Measurements from ENCODE around the gene MEX3A.
"Not testable (repeated sequence)": the region's sequence is repeated elsewhere in the genome, so short reads cannot be mapped to it uniquely, and the experiment has no call there.

The MEX3A gene

DNA sequence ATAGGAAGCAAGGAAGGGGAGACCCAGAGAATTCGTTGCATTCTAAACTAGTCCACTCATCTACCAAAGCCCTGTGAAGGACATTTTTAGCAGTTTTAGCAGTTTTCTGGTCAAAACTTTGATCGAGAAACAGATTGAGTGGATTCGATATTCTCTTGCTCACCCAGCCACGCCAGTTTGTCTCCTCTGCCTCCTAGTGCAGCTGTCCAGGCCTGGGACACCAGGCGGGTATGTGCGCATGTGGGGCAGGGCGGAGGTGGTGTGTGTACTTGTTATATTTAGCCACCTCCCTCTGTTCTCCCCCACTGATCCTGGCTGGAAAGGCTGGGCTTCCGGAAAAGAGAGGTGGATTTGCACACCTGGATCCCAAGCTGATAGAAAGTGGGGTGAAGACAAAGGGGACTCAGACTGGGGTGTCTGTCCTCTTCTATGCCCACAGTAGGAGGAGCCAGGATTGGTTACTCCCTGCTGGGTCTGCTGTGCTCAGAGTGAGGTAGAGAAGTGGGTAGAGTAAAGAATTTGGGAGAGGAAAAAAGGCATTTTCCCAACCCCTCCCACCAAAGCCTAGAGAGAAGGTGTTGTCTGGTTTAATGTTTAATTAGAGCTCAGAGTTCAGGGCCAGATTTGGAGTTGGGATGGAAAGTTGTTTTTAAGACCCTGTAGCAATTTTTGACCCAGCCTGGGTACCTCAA is 36.1 kb upstream of the MEX3A start:
- DNase-seq = no peak

DNA sequence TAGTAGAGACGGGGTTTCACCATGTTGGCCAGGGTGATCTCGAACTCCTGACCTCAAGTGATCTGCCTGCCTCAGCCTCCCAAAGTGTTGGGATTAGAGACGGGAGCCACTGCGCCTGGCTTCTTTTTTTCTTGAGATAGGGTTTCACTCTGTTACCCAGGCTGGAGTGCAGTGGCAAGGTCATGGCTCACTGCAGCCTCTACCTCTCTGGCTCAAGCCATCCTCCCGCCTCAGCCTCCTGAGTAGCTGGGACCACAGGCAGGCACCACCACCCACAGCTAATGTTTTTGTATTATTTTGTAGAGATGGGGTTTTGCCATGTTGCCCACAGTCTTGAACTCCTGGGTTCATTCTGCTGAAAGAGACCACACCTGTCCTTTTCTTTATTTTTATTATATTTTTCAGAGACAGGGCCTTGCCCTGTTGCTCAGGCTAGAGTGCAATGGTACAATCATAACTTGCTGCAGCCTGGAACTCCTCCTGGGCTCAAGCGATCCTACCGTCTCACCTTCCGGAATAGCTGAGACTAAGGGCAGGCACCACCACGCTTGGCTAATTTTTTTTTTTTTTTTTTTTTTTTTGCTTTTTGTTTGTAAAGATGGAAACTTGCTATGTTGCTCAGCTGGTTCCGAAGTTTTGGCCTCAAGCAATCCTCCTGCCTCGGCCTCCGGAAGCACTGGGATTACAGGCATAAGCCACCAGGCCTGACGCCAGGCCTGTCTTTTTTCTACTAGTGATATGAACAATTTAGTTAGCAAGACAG is 35.3 kb upstream of the MEX3A start:
- no peak for DNase-seq

DNA sequence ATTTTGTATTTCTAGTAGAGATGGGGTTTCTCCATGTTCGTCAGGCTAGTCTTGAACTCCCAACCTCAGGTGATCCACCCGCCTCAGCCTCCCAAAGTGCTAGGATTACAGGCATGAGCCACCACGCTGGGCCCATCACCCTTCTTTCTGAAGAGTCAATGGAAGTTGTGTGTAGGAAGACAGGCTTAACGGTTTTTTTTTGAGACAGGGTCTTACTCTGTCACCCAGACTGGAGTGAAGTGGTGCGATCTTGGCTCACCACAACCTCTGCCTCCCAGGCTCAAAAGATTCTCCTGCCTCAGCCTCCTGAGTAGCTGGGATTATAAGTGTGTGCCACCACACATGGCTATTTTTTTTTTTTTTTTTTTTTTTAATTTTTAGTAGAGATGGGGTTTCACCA is 34.5 kb upstream of the MEX3A start:
- DNase-seq = not testable (repeated sequence)

DNA sequence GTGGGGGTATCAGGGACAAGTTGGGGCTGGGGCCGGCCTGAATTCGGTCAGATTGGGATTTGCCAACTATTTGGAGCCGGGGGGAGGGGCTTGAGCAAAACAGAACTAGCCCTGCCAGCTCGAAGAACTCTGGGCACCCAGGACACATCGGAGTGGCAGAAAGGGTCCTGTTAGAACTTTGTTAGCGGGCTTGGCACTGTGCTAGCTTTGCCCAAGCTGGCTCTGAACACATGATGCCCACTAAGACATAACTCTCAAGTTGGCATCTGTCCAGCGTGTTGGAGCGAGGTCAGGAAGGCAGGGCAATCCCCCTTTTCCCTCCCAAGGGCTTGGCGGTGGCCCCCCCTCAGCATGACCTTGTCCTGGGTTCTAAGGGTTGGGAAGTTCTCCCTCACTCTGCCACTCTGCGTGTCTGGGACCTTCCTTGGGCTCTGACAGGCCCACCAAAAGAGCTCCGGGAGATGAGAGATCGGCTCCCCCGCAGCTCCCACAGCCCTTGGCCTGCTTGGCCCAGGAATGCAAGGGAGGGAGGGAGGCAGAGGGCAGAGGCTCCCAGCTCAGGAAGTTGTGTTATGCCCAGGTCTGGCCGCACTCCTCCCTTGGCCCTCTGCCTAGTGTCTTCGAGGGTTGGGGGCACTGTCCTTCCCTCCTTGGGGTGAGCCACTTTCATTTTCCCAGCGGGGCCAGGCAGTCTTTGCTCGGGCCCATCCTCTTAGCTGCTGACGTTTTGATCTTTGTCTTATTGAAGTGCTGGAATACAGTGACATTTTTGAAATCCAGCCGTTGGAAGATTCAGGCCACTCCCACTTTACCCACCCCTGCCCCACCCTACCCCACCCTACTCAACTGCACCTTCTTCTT is 33.5 kb upstream of the MEX3A start:
- no peak for DNase-seq

- no peak for DNase-seq
Measured at GRCh38 chr1:156114919-156115513, 32.8 kb upstream of the MEX3A start.

DNA sequence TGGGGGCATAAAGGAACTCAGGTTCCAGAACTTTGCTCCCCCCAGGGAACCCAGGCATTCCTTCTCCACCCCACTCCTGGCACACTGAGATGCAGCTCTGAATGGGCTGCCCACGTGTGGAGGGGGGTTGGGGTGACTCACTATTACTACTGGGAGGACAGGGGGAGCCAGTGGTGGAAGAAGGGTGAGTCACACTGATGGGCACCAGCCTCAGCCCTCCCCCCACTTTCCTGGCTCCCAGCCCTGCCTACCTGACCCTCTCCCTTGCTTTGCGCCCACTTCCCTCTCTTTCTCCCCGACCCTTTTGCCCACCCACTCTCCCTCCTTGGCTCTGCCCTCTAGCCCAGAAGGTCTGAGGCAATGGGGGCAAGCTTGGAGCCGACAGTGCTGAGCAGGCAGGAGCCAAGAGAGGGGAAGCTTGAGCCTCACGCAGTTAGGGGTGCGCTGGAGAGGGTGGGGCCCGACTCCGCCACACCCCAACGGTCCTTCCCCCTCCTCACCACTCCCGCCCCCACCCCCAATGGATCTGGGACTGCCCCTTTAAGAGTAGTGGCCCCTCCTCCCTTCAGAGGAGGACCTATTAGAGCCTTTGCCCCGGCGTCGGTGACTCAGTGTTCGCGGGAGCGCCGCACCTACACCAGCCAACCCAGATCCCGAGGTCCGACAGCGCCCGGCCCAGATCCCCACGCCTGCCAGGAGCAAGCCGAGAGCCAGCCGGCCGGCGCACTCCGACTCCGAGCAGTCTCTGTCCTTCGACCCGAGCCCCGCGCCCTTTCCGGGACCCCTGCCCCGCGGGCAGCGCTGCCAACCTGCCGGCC is 32.0 kb upstream of the MEX3A start, which contains the start of gene LMNA:
TSS of gene LMNA (plus strand) at position 611 of the 818 bp plus-strand sequence. CDS start 208 bp downstream, outside the sequence.
- peak in 2 of 4 experiments; percentile 22 to 31 for DNase-seq

DNA sequence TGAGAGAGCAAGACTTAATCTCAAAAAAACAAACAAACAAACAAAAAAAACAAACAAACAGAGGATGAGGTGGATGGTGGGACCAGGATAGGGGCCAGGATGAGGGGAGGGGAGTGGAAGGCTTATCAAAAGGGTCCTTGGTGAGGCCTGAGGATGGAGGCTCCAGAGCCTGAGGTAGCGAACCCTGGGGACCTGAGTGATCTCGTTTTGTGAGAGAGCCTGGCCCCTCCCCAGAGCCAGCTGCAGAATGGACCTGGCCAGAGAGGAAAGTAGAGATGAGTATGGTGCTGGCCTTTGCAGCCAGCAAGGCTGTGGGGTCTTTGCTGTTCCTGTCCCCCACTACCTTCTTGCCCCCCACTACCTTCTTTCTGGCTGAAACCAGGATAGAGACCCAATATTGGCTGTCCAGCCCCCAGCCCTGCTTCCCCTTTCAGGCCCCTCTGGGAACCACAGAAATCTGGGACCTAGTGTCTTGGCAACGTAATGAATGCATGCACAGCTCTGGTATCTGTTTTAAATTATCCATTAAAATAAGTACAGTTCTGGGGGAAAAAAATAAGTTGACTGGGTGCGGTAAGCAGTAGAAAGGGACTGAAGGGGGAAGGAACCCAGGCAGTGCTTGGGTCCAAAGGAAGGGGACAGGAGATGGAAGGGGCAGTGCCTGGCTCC is 31.2 kb upstream of the MEX3A start:
- DNase-seq = no peak

DNA sequence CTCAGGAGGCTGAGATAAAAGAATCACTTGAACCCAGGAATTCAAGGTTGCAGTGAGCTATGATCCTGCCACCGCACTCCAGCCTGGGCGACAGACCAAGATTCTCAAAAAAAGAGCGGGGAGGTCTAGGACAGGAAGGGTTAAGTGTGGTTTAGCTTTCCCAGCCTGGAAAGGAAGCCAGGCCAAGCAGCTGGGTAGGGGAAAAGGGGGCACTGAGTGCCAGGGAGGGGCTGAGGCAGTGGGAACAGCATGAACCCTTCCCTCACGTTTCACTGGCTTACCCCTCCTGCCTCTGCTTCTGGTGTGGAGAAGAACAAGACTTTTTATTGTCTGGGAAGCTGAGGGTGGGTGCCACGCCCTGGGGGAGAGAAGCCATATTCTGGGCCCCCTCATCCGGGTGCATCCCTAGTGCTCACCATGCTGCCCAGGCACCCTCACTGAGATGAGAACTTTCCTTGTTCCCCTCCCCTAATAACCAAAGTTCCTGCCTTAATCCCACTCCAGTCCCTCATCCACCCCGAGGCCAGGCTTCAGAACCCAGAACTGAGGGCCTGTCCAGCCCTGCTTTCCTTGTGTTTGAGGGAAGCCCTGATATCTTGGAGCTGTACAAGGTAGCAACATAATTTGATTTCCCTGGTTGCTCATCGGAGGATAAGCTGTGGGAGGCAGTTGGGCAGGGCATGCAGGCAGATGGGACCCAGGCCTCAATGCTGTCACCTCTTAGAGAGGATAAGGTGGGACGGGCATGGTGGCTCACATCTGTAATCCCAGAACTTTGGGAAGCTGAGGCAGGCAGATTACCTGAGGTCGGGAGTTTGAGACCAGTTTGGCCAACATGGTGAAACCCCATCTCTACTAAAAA is 30.2 kb upstream of the MEX3A start:
- no peak for DNase-seq

- no peak for DNase-seq
Measured at GRCh38 chr1:156111355-156111962, 29.2 kb upstream of the MEX3A start.

GRCh38 chr1:156110252-156110651 is 28.0 kb upstream of the MEX3A start:
- no peak for DNase-seq

DNA sequence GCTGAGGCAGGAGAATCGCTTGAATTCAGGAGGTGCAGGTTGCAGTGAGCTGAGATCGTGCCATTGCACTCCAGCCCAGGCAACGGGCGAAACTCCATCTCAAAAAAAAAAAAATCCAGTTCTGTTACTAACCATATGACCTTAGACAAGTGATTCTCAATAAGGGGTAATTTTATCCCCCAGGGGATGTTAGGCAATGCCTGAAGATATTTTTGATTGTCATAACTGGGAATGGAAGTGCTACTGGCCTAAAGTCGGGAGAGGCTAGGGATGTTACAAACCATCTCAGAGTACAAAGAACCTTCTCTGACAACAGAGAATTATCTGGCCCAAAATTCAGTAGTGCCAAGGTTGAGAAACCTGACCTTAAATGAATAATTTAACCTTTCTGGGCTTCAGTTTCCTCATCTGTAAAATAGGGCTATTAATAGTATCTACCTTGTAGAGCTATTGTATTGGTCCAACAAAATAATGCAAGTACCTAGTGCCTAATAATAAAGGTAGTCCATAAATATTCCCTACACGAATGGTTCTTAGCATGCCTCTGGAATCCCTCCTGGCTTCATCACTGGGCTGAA is 26.5 kb upstream of the MEX3A start:
- DNase-seq = no peak

GRCh38 chr1:156108057-156108456 is 25.8 kb upstream of the MEX3A start:
- DNase-seq = no peak

- DNase-seq = no peak
Measured at GRCh38 chr1:156106624-156107488, 24.6 kb upstream of the MEX3A start.

GRCh38 chr1:156104861-156105832 is 22.9 kb upstream of the MEX3A start:
- DNase-seq = no peak

DNA sequence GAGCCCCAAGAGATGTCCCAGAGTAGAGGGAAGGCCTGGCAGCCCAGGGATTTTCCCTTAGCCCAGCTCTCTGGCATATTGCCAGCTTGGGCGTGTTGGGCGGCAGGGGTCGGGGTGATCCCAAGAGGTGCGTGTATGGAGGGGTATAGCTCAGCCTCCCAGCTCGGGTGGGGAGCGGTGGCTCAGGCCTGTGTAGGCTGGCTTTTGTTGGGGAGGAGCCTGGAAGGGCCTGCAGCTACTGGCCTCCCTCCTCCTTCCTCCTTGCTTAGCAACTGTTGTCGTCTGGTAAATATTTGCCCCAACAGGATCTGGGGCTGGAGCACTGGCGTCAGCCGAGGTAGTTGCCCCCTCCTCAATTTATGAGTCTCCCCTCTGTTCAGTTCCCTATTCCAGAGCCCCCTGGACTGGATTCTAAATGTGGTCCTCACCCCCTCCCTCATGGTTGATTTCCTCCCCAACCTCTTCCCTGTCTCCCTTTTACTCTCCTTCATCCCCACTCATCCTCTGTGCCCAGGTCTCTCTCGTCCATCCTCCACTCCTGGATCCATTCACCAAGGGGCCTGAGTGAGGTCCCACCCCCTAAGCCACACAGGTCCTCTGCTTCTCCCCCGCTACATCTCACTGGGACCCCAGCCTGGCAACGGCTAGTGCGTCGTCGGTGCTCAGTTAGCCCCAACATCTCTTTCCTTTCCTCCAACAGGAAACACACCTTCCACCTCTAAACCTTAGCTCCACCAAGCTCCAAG is 22.0 kb upstream of the MEX3A start:
- DNase-seq = no peak

GRCh38 chr1:156103521-156103947 is 21.3 kb upstream of the MEX3A start:
- no peak for DNase-seq
